Neural progenitor cell (in vitro differentiated cells): ENCODE measurements around the gene CDCA4.
"Not testable (repeated sequence)": the region's sequence is repeated elsewhere in the genome, so short reads cannot be mapped to it uniquely, and the experiment has no call there.

ENCODE experiments used
- CTCF ChIP-seq: fragments of 200-600 bp; sonication (generic); IDR thresholded peaks from 2 replicates; pipeline ENCODE4 v1.5.1; 2017; ENCODE audit warnings: antibody characterized with exemption, mild to moderate bottlenecking
- EZH2 ChIP-seq: fragments of 200-600 bp; sonication (generic); IDR thresholded peaks from 2 replicates; pipeline ENCODE4 v1.6.1; 2017; ENCODE audit warnings: antibody characterized with exemption, mild to moderate bottlenecking, moderate library complexity

- not testable (repeated sequence) for TF ChIP-seq CTCF, EZH2
Observed at GRCh38 chr14:105035616-105036015, 14.7 kb upstream of the CDCA4 start.
